NCI-H2196 (cell line): ENCODE results near the gene NOS1AP.

Experiments used
- DNase-seq: peaks from one replicate; lab custom pipeline; 2025; ENCODE audit not compliant: unreplicated experiment; lab: John Stamatoyannopoulos, UW

The NOS1AP gene

GRCh38 chr1:162285149-162285561 lies 215.7 kb downstream of the NOS1AP start:
- peak; percentile 85 for DNase-seq

- no peak for DNase-seq
Measured at GRCh38 chr1:162291000-162291399, 221.5 kb downstream of the NOS1AP start.

GRCh38 chr1:162292422-162292849 lies 222.9 kb downstream of the NOS1AP start:
- peak; percentile 14 for DNase-seq

- no peak for DNase-seq
Measured at GRCh38 chr1:162293073-162293692, 223.7 kb downstream of the NOS1AP start.

GRCh38 chr1:162294015-162294414 lies 224.5 kb downstream of the NOS1AP start:
- no peak for DNase-seq

- no peak for DNase-seq
Measured at GRCh38 chr1:162297208-162297607, 227.7 kb downstream of the NOS1AP start.

- DNase-seq, result no peak
Measured at GRCh38 chr1:162298266-162298665, 228.8 kb downstream of the NOS1AP start.

GRCh38 chr1:162299018-162299417 lies 229.5 kb downstream of the NOS1AP start:
- DNase-seq, result no peak

- DNase-seq, result no peak
Measured at GRCh38 chr1:162300057-162300917, 230.8 kb downstream of the NOS1AP start.

GRCh38 chr1:162301696-162302095 lies 232.2 kb downstream of the NOS1AP start:
- no peak for DNase-seq

GRCh38 chr1:162302306-162303003 lies 233.0 kb downstream of the NOS1AP start:
- no peak for DNase-seq

GRCh38 chr1:162303004-162303344 lies 233.5 kb downstream of the NOS1AP start:
- DNase-seq, result no peak

- DNase-seq, result no peak
Measured at GRCh38 chr1:162304736-162305135, 235.2 kb downstream of the NOS1AP start.

GRCh38 chr1:162305969-162306368 lies 236.5 kb downstream of the NOS1AP start:
- DNase-seq, result no peak

GRCh38 chr1:162310337-162310736 lies 240.8 kb downstream of the NOS1AP start:
- no peak for DNase-seq

- no peak for DNase-seq
Measured at GRCh38 chr1:162314206-162314605, 244.7 kb downstream of the NOS1AP start.

- no peak for DNase-seq
Measured at GRCh38 chr1:162315673-162316072, 246.2 kb downstream of the NOS1AP start.

GRCh38 chr1:162316187-162316586 lies 246.7 kb downstream of the NOS1AP start:
- DNase-seq, result no peak

- no peak for DNase-seq
Measured at GRCh38 chr1:162317621-162318020, 248.1 kb downstream of the NOS1AP start.

- DNase-seq, result no peak
Measured at GRCh38 chr1:162319493-162320175, 250.1 kb downstream of the NOS1AP start.

- DNase-seq, result no peak
Measured at GRCh38 chr1:162321809-162322422, 252.4 kb downstream of the NOS1AP start.
